H9 (cell line): Measurements from ENCODE around the gene CHAF1B. TPM values are rescaled to one million over a fixed set of nuclear protein-coding genes. Genes with fewer than 3 reads are reported as not detected.

Experiments used
- DNase-seq: peaks from one replicate; pipeline ENCODE4 v3.0.0-alpha.2; 2017
- H2AFZ ChIP-seq: one replicate; pipeline ENCODE4 v1.6.1; 2013; ENCODE audit warnings: mild to moderate bottlenecking, low read length, control low read depth, moderate library complexity
- H2AK5ac ChIP-seq: 2 replicates; pipeline ENCODE4 v1.6.1; 2013; ENCODE audit warnings: low read length, control low read depth, mixed read lengths; ENCODE audit not compliant: insufficient read length
- H2BK120ac ChIP-seq: one replicate; pipeline ENCODE4 v1.6.1; 2013; ENCODE audit warnings: low read depth, mild to moderate bottlenecking, low read length, control low read depth, inconsistent platforms; ENCODE audit not compliant: poor library complexity, severe bottlenecking
- H2BK12ac ChIP-seq: 2 replicates; pipeline ENCODE4 v1.6.1; 2013; ENCODE audit warnings: low read length, control low read depth, mixed read lengths, low read depth; ENCODE audit not compliant: insufficient read length
- H2BK15ac ChIP-seq: 2 replicates; pipeline ENCODE4 v1.6.1; 2013; ENCODE audit warnings: low read depth, low read length, control low read depth
- H2BK20ac ChIP-seq: one replicate; pipeline ENCODE4 v1.6.1; 2013; ENCODE audit warnings: low read depth, mild to moderate bottlenecking, low read length, control low read depth, inconsistent platforms; ENCODE audit not compliant: poor library complexity, severe bottlenecking
- H2BK5ac ChIP-seq: 2 replicates; pipeline ENCODE4 v1.6.1; 2013; ENCODE audit warnings: low read length, control low read depth, mixed read lengths; ENCODE audit not compliant: insufficient read length
- H3K14ac ChIP-seq: 2 replicates; pipeline ENCODE4 v1.6.1; 2013; ENCODE audit warnings: low read length, control low read depth; ENCODE audit not compliant: insufficient read depth
- H3K18ac ChIP-seq: 2 replicates; pipeline ENCODE4 v1.6.1; 2013; ENCODE audit warnings: low read depth, mild to moderate bottlenecking, mixed read lengths, low read length, control low read depth; ENCODE audit not compliant: insufficient read length
- H3K23ac ChIP-seq: 2 replicates; pipeline ENCODE4 v1.6.1; 2013; ENCODE audit warnings: low read length, control low read depth, mixed read lengths, low read depth; ENCODE audit not compliant: insufficient read length
- H3K23me2 ChIP-seq: 2 replicates; pipeline ENCODE4 v1.6.1; 2013; ENCODE audit warnings: low read depth, mild to moderate bottlenecking, mixed read lengths, low read length, control low read depth; ENCODE audit not compliant: insufficient read length, poor library complexity, severe bottlenecking
- H3K27ac ChIP-seq: 2 replicates; pipeline ENCODE4 v1.5.1; 2013; ENCODE audit warnings: low read length, control low read depth, mixed read lengths, low read depth; ENCODE audit not compliant: insufficient read length
- H3K27me3 ChIP-seq: 2 replicates; pipeline ENCODE4 v1.6.1; 2013; ENCODE audit warnings: low read length, control low read depth, inconsistent platforms; ENCODE audit not compliant: insufficient read depth
- H3K4ac ChIP-seq: 2 replicates; pipeline ENCODE4 v1.6.1; 2013; ENCODE audit warnings: low read depth, mild to moderate bottlenecking, control low read depth, inconsistent platforms, low read length, moderate library complexity
- H3K4me1 ChIP-seq: 2 replicates; pipeline ENCODE4 v1.6.1; 2013; ENCODE audit warnings: low read length, control low read depth, inconsistent platforms; ENCODE audit not compliant: insufficient read depth
- H3K4me2 ChIP-seq: 2 replicates; pipeline ENCODE4 v1.6.1; 2013; ENCODE audit warnings: low read length, control low read depth, mixed read lengths; ENCODE audit not compliant: insufficient read length, insufficient read depth
- H3K56ac ChIP-seq: 2 replicates; pipeline ENCODE4 v1.6.1; 2013; ENCODE audit warnings: low read depth, mild to moderate bottlenecking, mixed read lengths, low read length, control low read depth; ENCODE audit not compliant: insufficient read length
- H3K79me1 ChIP-seq: 2 replicates; pipeline ENCODE4 v1.6.1; 2013; ENCODE audit warnings: low read depth, mild to moderate bottlenecking, moderate library complexity, low read length, control low read depth, inconsistent platforms; ENCODE audit not compliant: insufficient read depth, poor library complexity, severe bottlenecking
- H3K79me2 ChIP-seq: 2 replicates; pipeline ENCODE4 v1.6.1; 2013; ENCODE audit warnings: low read length, control low read depth, inconsistent platforms; ENCODE audit not compliant: insufficient read depth
- H3K9ac ChIP-seq: 2 replicates; pipeline ENCODE4 v1.6.1; 2013; ENCODE audit warnings: low read length, control low read depth, mixed read lengths; ENCODE audit not compliant: insufficient read length; ENCODE audit errors: extremely low read depth
- H3K9me3 ChIP-seq: one replicate; pipeline ENCODE4 v1.6.1; 2013; ENCODE audit warnings: low read depth, low read length, inconsistent platforms; ENCODE audit not compliant: control insufficient read depth
- H3T11ph ChIP-seq: one replicate; pipeline ENCODE4 v1.6.1; 2013; ENCODE audit warnings: mild to moderate bottlenecking, low read length, control low read depth, inconsistent platforms
- H4K20me1 ChIP-seq: one replicate; pipeline ENCODE4 v1.6.1; 2013; ENCODE audit not compliant: control insufficient read depth, insufficient read length, insufficient read depth
- H4K5ac ChIP-seq: 2 replicates; pipeline ENCODE4 v1.6.1; 2013; ENCODE audit warnings: low read depth, mild to moderate bottlenecking, mixed read lengths, low read length, control low read depth; ENCODE audit not compliant: insufficient read length
- H4K8ac ChIP-seq: replicated peaks from 2 replicates; pipeline ENCODE4 v1.6.1; 2013; ENCODE audit warnings: low read length, control low read depth, mixed read lengths, low read depth; ENCODE audit not compliant: insufficient read length
- H4K91ac ChIP-seq: 2 replicates; pipeline ENCODE4 v1.6.1; 2013; ENCODE audit warnings: low read depth, mild to moderate bottlenecking, moderate library complexity, mixed read lengths, low read length, control low read depth; ENCODE audit not compliant: insufficient read length
- H3K27ac Mint-ChIP-seq, 3 experiments: 2 replicates in 2 of 3; 3 replicates in 1 of 3; pipeline ENCODE4 v1.8.0; 2020 to 2021; ENCODE audit warnings: mixed read lengths in 3 of 3, mild to moderate bottlenecking in 1 of 3, moderate library complexity in 1 of 3
- H3K27me3 Mint-ChIP-seq: 2 replicates; pipeline ENCODE4 v1.8.0; 2021; ENCODE audit warnings: low read depth, mild to moderate bottlenecking, moderate library complexity, mixed read lengths
- H3K36me3 Mint-ChIP-seq, 3 experiments: 2 replicates in 2 of 3; 3 replicates in 1 of 3; pipeline ENCODE4 v1.8.0; 2020 to 2021; ENCODE audit warnings: low read depth in 3 of 3, mixed read lengths in 3 of 3; ENCODE audit not compliant: insufficient read depth in 1 of 3
- H3K4me1 Mint-ChIP-seq, 2 experiments: 2 replicates each; pipeline ENCODE4 v1.8.0; 2020; ENCODE audit warnings: mixed read lengths in 2 of 2
- H3K4me3 Mint-ChIP-seq, 2 experiments: 2 replicates in 1 of 2; 3 replicates in 1 of 2; pipeline ENCODE4 v1.8.0; 2020 to 2021; ENCODE audit warnings: mild to moderate bottlenecking in 2 of 2, mixed read lengths in 2 of 2, moderate library complexity in 1 of 2
- H3K9me3 Mint-ChIP-seq, 2 experiments: 2 replicates in 1 of 2; 3 replicates in 1 of 2; pipeline ENCODE4 v1.8.0; 2020; ENCODE audit warnings: mild to moderate bottlenecking in 2 of 2, mixed read lengths in 2 of 2, moderate library complexity in 1 of 2
- WGBS: extraction: QIAGEN DNeasy Blood & Tissue Kit; methylation state at CpG from one replicate; pipeline ENCODE4 v1.1.7; 2013; ENCODE audit warnings: missing lambda C conversion rate, low lambda C conversion rate, mixed read lengths; ENCODE audit not compliant: insufficient read length; ENCODE audit errors: extremely low coverage; 5-methylcytosine and 5-hydroxymethylcytosine counted together
- total RNA-seq: library from RNA; stranded (reverse); gene quantifications from 2 replicates; pipeline ENCODE4 v1.2.1, GENCODE V29; 2021
- TF ChIP-seq, protein P1 (sequence below): fragments of 200-600 bp; sonication (generic); conservative IDR thresholded peaks from 3 replicates; pipeline ENCODE4 v1.8.0; 2021; ENCODE audit warnings: antibody characterized with exemption, mild to moderate bottlenecking

Gene CHAF1B
- total RNA-seq, 1 experiment from 2014 or later: 19.3 TPM

GRCh38 chr21:36400719-36401118 is 15.5 kb downstream of the CHAF1B start:
- H3K27ac Mint-ChIP-seq: peak overlapping the region in 1 of 3 experiments; percentile 79; a peak in 2 of 7 replicates
- Histone ChIP-seq H3K23ac (no peak overlapping the region), H3K79me2 (no peaks in the 10 kb centered on the region), H3K79me1 (no peaks in the 10 kb centered on the region), H4K5ac (no peak overlapping the region), H3K9me3 (no peaks in the 10 kb centered on the region), H2BK15ac (no peak overlapping the region), H2AK5ac (no peak overlapping the region), H2BK20ac (no peak overlapping the region), H4K91ac (no peak overlapping the region), H2AFZ (no peak overlapping the region), H3K27me3 (no peaks in the 10 kb centered on the region), H3K27ac (no peak overlapping the region), H3K56ac (no peak overlapping the region), H3K23me2 (no peaks in the 10 kb centered on the region), H4K20me1 (no peaks in the 10 kb centered on the region), H3K9ac (no peak overlapping the region), H3K4me1 (no peaks in the 10 kb centered on the region), H3K4me2 (no peak overlapping the region), H2BK12ac (no peak overlapping the region), H3T11ph (no peak overlapping the region), H3K4ac (no peak overlapping the region), H3K18ac (no peak overlapping the region), H2BK120ac (no peak overlapping the region), H4K8ac (no peak overlapping the region), H2BK5ac (no peak overlapping the region), H3K14ac (no peak overlapping the region)
- no peak overlapping the region for H3K4me3 Mint-ChIP-seq
- H3K27me3 Mint-ChIP-seq: no peaks in the 10 kb centered on the region
- TF ChIP-seq, protein P1, sequence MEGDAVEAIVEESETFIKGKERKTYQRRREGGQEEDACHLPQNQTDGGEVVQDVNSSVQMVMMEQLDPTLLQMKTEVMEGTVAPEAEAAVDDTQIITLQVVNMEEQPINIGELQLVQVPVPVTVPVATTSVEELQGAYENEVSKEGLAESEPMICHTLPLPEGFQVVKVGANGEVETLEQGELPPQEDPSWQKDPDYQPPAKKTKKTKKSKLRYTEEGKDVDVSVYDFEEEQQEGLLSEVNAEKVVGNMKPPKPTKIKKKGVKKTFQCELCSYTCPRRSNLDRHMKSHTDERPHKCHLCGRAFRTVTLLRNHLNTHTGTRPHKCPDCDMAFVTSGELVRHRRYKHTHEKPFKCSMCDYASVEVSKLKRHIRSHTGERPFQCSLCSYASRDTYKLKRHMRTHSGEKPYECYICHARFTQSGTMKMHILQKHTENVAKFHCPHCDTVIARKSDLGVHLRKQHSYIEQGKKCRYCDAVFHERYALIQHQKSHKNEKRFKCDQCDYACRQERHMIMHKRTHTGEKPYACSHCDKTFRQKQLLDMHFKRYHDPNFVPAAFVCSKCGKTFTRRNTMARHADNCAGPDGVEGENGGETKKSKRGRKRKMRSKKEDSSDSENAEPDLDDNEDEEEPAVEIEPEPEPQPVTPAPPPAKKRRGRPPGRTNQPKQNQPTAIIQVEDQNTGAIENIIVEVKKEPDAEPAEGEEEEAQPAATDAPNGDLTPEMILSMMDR: no peak
- H3K36me3 Mint-ChIP-seq: peaks cover 23 to 65% (median 57%) of the 10 kb centered on the region in 3 experiments
- DNase-seq: no peak
- H3K9me3 Mint-ChIP-seq: no peaks in the 10 kb centered on the region; a peak in 1 of 5 replicates
- WGBS: no CpG with 5 or more reads among the region's 8 CpGs
- no peaks in the 10 kb centered on the region for H3K4me1 Mint-ChIP-seq
